ENCODE measurements around the gene ARVCF. TPM values are rescaled to one million over a fixed set of nuclear protein-coding genes. Genes with fewer than 3 reads are reported as not detected.

The ARVCF gene
- total and polyA plus RNA-seq, 2 of the 8 experiments (the other 6 are each of a cell fraction or from before 2014, with no cell fraction given): 31.0 to 43.2 TPM

DNA sequence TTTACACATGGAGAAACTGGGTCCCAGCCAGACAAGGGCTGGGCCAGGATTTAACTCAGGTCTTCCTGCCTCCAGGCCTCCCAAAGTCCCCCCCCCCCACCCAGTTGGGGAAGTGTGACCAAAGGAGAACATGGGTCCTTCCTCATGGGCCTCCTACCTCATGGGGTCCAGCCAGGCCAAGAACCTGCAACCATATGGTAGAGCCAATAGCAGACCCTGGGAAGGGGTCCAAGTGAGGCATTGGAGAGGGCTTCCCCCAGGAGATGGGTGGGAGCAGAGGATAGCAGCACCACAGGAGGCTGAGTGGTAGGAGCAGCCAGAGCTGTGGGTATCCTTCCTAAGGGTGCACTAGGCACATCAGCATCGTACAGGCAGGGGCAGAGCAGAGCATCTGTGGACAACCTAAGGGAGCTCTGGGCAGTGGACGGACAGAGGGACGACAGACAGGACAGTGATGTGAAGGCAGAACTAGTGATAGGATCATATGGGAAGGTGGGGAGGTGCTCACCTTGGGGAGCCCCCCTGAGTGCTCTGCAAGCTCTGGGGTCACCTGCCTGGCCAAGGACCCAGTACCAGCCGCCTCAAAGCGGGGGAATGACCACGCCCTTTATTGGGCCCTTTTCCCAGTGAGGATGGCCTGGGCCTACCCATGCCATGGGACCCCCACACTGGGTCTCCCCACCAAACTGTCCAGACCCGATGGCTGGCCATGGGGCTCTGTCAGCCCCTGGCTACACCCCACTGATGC, 4.5 kb downstream of the ARVCF start (continued):
- TF ChIP-seq TAF7 (optimal IDR thresholded peaks at IDR 0.05; ENCODE audit: borderline replicate concordance, low read depth, low read length) (no peak), BCL11A (IDR thresholded peaks at IDR 0.05; ENCODE audit: low read depth in 2 of 2, low read length in 2 of 2) (no peak)
